ENCODE data around the gene CABCOCO1. TPM values are rescaled to one million over a fixed set of nuclear protein-coding genes. Genes with fewer than 3 reads are reported as not detected.

CABCOCO1 gene
- total RNA-seq, 2 experiments from 2014 or later, result not detected

GRCh38 chr10:61778137-61778536, 115.4 kb downstream of the CABCOCO1 start:
- ChIA-PET CTCF (interaction anchor here (0.6 to 1.8 kb wide), 2 partner anchors 16 to 27 kb away, joined by 3 to 6 read pairs; no protein-coding TSS in a partner anchor), POLR2A (no interaction called here)
- DNase-seq, result no peak

GRCh38 chr10:61779276-61779675, 116.5 kb downstream of the CABCOCO1 start:
- ChIA-PET CTCF (interaction anchor here (1.0 kb wide), 1 partner anchor 123 kb away, joined by 3 read pairs; no protein-coding TSS in a partner anchor), POLR2A (no interaction called here)
- H3K27ac Mint-ChIP-seq, result no peak overlapping the region
- H3K36me3 Mint-ChIP-seq (ENCODE audit: low read depth), result no peaks in the 10 kb centered on the region
- H3K4me1 Mint-ChIP-seq (ENCODE audit: low read depth), result peaks cover 29% of the 10 kb centered on the region
- intact Hi-C loops (cut with micrococcal nuclease), result no loop called here
- no peak overlapping the region for H3K4me3 Mint-ChIP-seq
- H3K9me3 Mint-ChIP-seq, result no peaks in the 10 kb centered on the region
- no peak for TF ChIP-seq CTCF (IDR thresholded peaks at IDR 0.05)
- peaks cover 1% of the 10 kb centered on the region for H3K27me3 Mint-ChIP-seq
- DNase-seq, result no peak
- no peak for ATAC-seq

More at GRCh38 chr10:61778137-61778536, 115.4 kb downstream of the CABCOCO1 start:
- ATAC-seq, result no peak
- Mint-ChIP-seq H3K27ac (no peak overlapping the region), H3K9me3 (no peaks in the 10 kb centered on the region), H3K4me3 (no peak overlapping the region), H3K27me3 (peaks cover 1% of the 10 kb centered on the region), H3K36me3 (ENCODE audit: low read depth) (no peaks in the 10 kb centered on the region), H3K4me1 (ENCODE audit: low read depth) (peaks cover 24% of the 10 kb centered on the region)
- no peak for TF ChIP-seq CTCF (IDR thresholded peaks at IDR 0.05)
- intact Hi-C loops (cut with micrococcal nuclease), result no loop called here

GRCh38 chr10:61779950-61780659, 117.4 kb downstream of the CABCOCO1 start:
- intact Hi-C loops (cut with micrococcal nuclease), result no loop called here
- no peak for TF ChIP-seq CTCF (IDR thresholded peaks at IDR 0.05)
- H3K27me3 Mint-ChIP-seq, result peaks cover 1% of the 10 kb centered on the region
- H3K4me3 Mint-ChIP-seq, result no peak overlapping the region
- ATAC-seq (peak; percentile 49), DNase-seq (peak; percentile 49)
- CTCF ChIA-PET, result interaction anchor here (1.0 kb wide), 1 partner anchor 122 kb away, joined by 3 read pairs; no protein-coding TSS in a partner anchor
- POLR2A ChIA-PET, result interaction anchor here (1.0 kb wide), 1 partner anchor 11 kb away, joined by 4 read pairs; no protein-coding TSS in a partner anchor
- H3K36me3 Mint-ChIP-seq (ENCODE audit: low read depth), result no peaks in the 10 kb centered on the region
- H3K27ac Mint-ChIP-seq, result peak overlapping the region; percentile 39
- no peaks in the 10 kb centered on the region for H3K9me3 Mint-ChIP-seq
- peaks cover 37% of the 10 kb centered on the region for H3K4me1 Mint-ChIP-seq (ENCODE audit: low read depth)

- Mint-ChIP-seq H3K27ac (no peak overlapping the region), H3K4me1 (ENCODE audit: low read depth) (peaks cover 43% of the 10 kb centered on the region), H3K4me3 (no peak overlapping the region), H3K36me3 (ENCODE audit: low read depth) (no peaks in the 10 kb centered on the region), H3K9me3 (no peaks in the 10 kb centered on the region), H3K27me3 (peaks cover 1% of the 10 kb centered on the region)
- DNase-seq (no peak), ATAC-seq (no peak)
- intact Hi-C loops (cut with micrococcal nuclease), result no loop called here
- ChIA-PET POLR2A (interaction anchor here (1.0 kb wide), 1 partner anchor 11 kb away, joined by 4 read pairs; no protein-coding TSS in a partner anchor), CTCF (no interaction called here)
- no peak for TF ChIP-seq CTCF (IDR thresholded peaks at IDR 0.05)
These were observed 118.0 kb downstream of the CABCOCO1 start for GRCh38 chr10:61780732-61781131.

GRCh38 chr10:61781969-61782403, 119.3 kb downstream of the CABCOCO1 start:
- Mint-ChIP-seq H3K4me1 (ENCODE audit: low read depth) (peaks cover 56% of the 10 kb centered on the region), H3K9me3 (no peaks in the 10 kb centered on the region), H3K4me3 (no peak overlapping the region), H3K27ac (no peak overlapping the region), H3K27me3 (no peaks in the 10 kb centered on the region), H3K36me3 (ENCODE audit: low read depth) (no peaks in the 10 kb centered on the region)
- ChIA-PET CTCF (interaction anchor here (0.8 to 1.2 kb wide), 2 partner anchors 11 to 54 kb away, joined by 3 read pairs; no protein-coding TSS in a partner anchor), POLR2A (interaction anchor here (0.8 kb wide), 1 partner anchor 15 kb away, joined by 3 read pairs; no protein-coding TSS in a partner anchor)
- peak; percentile 20 for DNase-seq
- intact Hi-C loops (cut with micrococcal nuclease), result no loop called here
- ATAC-seq, result no peak
- TF ChIP-seq CTCF (IDR thresholded peaks at IDR 0.05), result no peak

Measured in activated CD8-positive, alpha-beta T cell treated with anti-CD3 and anti-CD28 coated beads for 36 hours (primary cell).